ENCODE results near the gene TAL1.

DNA sequence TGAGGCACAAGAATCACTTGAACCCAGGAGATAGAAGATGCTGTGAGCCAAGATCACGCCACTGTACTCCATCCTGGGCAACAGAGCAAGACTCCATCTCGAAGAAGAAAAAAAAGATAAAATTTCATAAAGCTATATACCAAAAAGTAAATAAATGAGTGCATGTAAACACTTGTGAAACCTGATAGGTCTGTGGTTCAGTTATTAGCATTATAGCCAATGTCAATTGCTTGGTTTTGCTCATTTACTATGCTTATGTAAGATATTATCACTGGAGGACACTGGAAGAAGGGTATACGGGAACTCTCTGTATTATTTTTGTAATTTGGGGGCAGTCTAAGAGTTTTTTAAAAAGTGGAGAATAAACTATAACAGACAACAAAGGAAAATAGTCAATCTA lies 17.7 kb upstream of the TAL1 start:
- no peak for TF ChIP-seq YY1 (IDR thresholded peaks at IDR 0.05; ENCODE audit: insufficient read depth, insufficient read length)
- no peak for TF ChIP-seq ZNF274 (IDR thresholded peaks at IDR 0.05; ENCODE audit: low read depth, low read length)

Measured in NT2/D1 (cell line).